Ishikawa (cell line): ENCODE measurements around the gene GPT2.

ENCODE experiments used
- CEBPB ChIP-seq: IDR thresholded peaks from 2 replicates; pipeline ENCODE4 v1.6.1; 2012
- CREB1 ChIP-seq: IDR thresholded peaks from 2 replicates; pipeline ENCODE4 v1.6.1; 2012; ENCODE audit warnings: low read depth
- EGR1 ChIP-seq: IDR thresholded peaks from 2 replicates; pipeline ENCODE4 v1.6.1; 2012
- EP300 ChIP-seq: IDR thresholded peaks from 2 replicates; pipeline ENCODE4 v1.6.1; 2012; ENCODE audit warnings: borderline replicate concordance
- FOXM1 ChIP-seq: IDR thresholded peaks from 2 replicates; pipeline ENCODE4 v1.6.1; 2012; ENCODE audit warnings: low read depth, borderline replicate concordance
- MAX ChIP-seq: IDR thresholded peaks from 2 replicates; pipeline ENCODE4 v1.6.1; 2012
- NFIC ChIP-seq: IDR thresholded peaks from 2 replicates; pipeline ENCODE4 v1.6.1; 2012
- RAD21 ChIP-seq: IDR thresholded peaks from 2 replicates; pipeline ENCODE4 v1.6.1; 2012; ENCODE audit warnings: low read depth
- REST ChIP-seq: IDR thresholded peaks from 2 replicates; pipeline ENCODE4 v1.6.1; 2012; ENCODE audit warnings: low read depth, mild to moderate bottlenecking
- TAF1 ChIP-seq: IDR thresholded peaks from 2 replicates; pipeline ENCODE4 v1.6.1; 2012; ENCODE audit warnings: low read depth, mild to moderate bottlenecking
- TCF12 ChIP-seq: IDR thresholded peaks from 2 replicates; pipeline ENCODE4 v1.6.1; 2012; ENCODE audit warnings: low read depth
- TEAD4 ChIP-seq: IDR thresholded peaks from 2 replicates; pipeline ENCODE4 v1.6.1; 2012
- USF1 ChIP-seq: IDR thresholded peaks from 2 replicates; pipeline ENCODE4 v1.6.1; 2012
- YY1 ChIP-seq: IDR thresholded peaks from 2 replicates; pipeline ENCODE4 v1.6.1; 2012; ENCODE audit warnings: low read depth
- ZBTB7A ChIP-seq: IDR thresholded peaks from 2 replicates; pipeline ENCODE4 v1.6.1; 2012; ENCODE audit warnings: low read depth

GPT2 gene

GRCh38 chr16:46904471-46904870 lies 20.3 kb downstream of the GPT2 start:
- TF ChIP-seq TAF1 = no peak
- TF ChIP-seq USF1 = no peak
- no peak for TF ChIP-seq RAD21

GRCh38 chr16:46906360-46907060 lies 22.3 kb downstream of the GPT2 start:
- TF ChIP-seq YY1 (no peak), TEAD4 (no peak), EP300 (no peak), RAD21 (no peak), ZBTB7A (no peak), TCF12 (no peak), FOXM1 (no peak), NFIC (no peak), USF1 (no peak), REST (no peak), CEBPB (no peak), MAX (no peak), TAF1 (no peak), CREB1 (no peak), EGR1 (no peak)

GRCh38 chr16:46907061-46907774 lies 23.1 kb downstream of the GPT2 start:
- TF ChIP-seq REST (no peak), EGR1 (no peak), EP300 (no peak), CEBPB (no peak), RAD21 (no peak), YY1 (no peak), NFIC (no peak), CREB1 (no peak), MAX (no peak), USF1 (no peak), TAF1 (no peak), TEAD4 (no peak), FOXM1 (no peak), ZBTB7A (no peak), TCF12 (no peak)

GRCh38 chr16:46908540-46909372 lies 24.6 kb downstream of the GPT2 start:
- TF ChIP-seq RAD21 (peak; percentile 64), EP300 (no peak)

GRCh38 chr16:46911038-46911437 lies 26.9 kb downstream of the GPT2 start:
- TF ChIP-seq TEAD4 (no peak), NFIC (no peak), CEBPB (no peak), EGR1 (no peak), CREB1 (no peak), ZBTB7A (no peak), RAD21 (no peak), TAF1 (no peak), MAX (no peak), FOXM1 (no peak), TCF12 (no peak)
